IMR-90 (cell line): ENCODE data around the gene KRTAP20-3. TPM values are rescaled to one million over a fixed set of nuclear protein-coding genes. Genes with fewer than 3 reads are reported as not detected.

Source experiments
- ATAC-seq: fragments of 200-7000 bp; cut with Tn5 transposase; 2 replicates; pipeline ENCODE4 v1.9.1; 2020; ENCODE audit warnings: low read depth, mild to moderate bottlenecking, moderate library complexity
- BruUV-seq: library from RNA; stranded (reverse); fragments of 400-500 nt; replicated peaks from 2 replicates; lab custom pipeline; 2021; lab: Mats Ljungman, UMichigan
- CTCF ChIA-PET: fragments of 300-600 bp; formaldehyde crosslinking; extraction: SDS; loops from one replicate; lab custom pipeline; 2021; ENCODE audit warnings: antibody characterized with exemption; lab: Yijun Ruan, JAX
- POLR2A ChIA-PET: fragments of 300-600 bp; sonication (Branson Sonifier 250); formaldehyde crosslinking; loops from one replicate; lab custom pipeline; 2022; ENCODE audit warnings: antibody characterized with exemption; ENCODE audit not compliant: unreplicated experiment; lab: Charles Lee
- DNase-seq: peaks from one replicate; pipeline ENCODE4 v3.0.0; 2013
- H2AFZ ChIP-seq: replicated peaks from 2 replicates; pipeline ENCODE3; 2013; ENCODE audit warnings: low read length, mild to moderate bottlenecking; ENCODE audit not compliant: poor library complexity
- H2AK5ac ChIP-seq: 2 replicates; pipeline ENCODE4 v1.6.1; 2013; ENCODE audit warnings: low read depth, low read length, inconsistent platforms
- H2AK9ac ChIP-seq: replicated peaks from 2 replicates; pipeline ENCODE3; 2013; ENCODE audit warnings: mild to moderate bottlenecking, low read depth, low read length, moderate library complexity; ENCODE audit not compliant: poor library complexity
- H2BK120ac ChIP-seq: 2 replicates; pipeline ENCODE4 v1.6.1; 2013; ENCODE audit warnings: low read depth, low read length, inconsistent platforms
- H2BK15ac ChIP-seq: 3 replicates; pipeline ENCODE4 v1.6.1; 2013; ENCODE audit warnings: low read depth, low read length, inconsistent platforms
- H2BK20ac ChIP-seq: 2 replicates; pipeline ENCODE4 v1.6.1; 2013; ENCODE audit warnings: low read depth, mild to moderate bottlenecking, inconsistent platforms, low read length, moderate library complexity
- H2BK5ac ChIP-seq: 2 replicates; pipeline ENCODE4 v1.6.1; 2013; ENCODE audit warnings: mild to moderate bottlenecking, low read depth, low read length, inconsistent platforms; ENCODE audit not compliant: poor library complexity, severe bottlenecking
- H3K14ac ChIP-seq: replicated peaks from 2 replicates; pipeline ENCODE4 v1.6.1; 2013; ENCODE audit warnings: low read depth, low read length, inconsistent platforms
- H3K18ac ChIP-seq: 2 replicates; pipeline ENCODE4 v1.6.1; 2013; ENCODE audit warnings: low read depth, low read length, control low read depth
- H3K23ac ChIP-seq: 2 replicates; pipeline ENCODE4 v1.6.1; 2013; ENCODE audit warnings: low read depth, low read length, inconsistent platforms
- H3K27ac ChIP-seq: 2 replicates; pipeline ENCODE4 v1.5.1; 2013; ENCODE audit warnings: mild to moderate bottlenecking, control low read depth, low read length; ENCODE audit not compliant: insufficient read depth
- H3K27me3 ChIP-seq: 2 replicates; pipeline ENCODE4 v1.6.1; 2013; ENCODE audit warnings: low read length; ENCODE audit not compliant: control insufficient read depth, insufficient read depth
- H3K36me3 ChIP-seq: 2 replicates; pipeline ENCODE4 v1.6.1; 2013; ENCODE audit warnings: low read length, mixed read lengths; ENCODE audit not compliant: control insufficient read depth, insufficient read depth
- H3K4ac ChIP-seq: 2 replicates; pipeline ENCODE4 v1.6.1; 2013; ENCODE audit warnings: low read depth, low read length, inconsistent platforms
- H3K4me1 ChIP-seq: 2 replicates; pipeline ENCODE4 v1.6.1; 2013; ENCODE audit warnings: low read length, mixed read lengths; ENCODE audit not compliant: control insufficient read depth, insufficient read depth
- H3K4me2 ChIP-seq: 2 replicates; pipeline ENCODE4 v1.6.1; 2013; ENCODE audit warnings: low read depth, mild to moderate bottlenecking, control low read depth, low read length, moderate library complexity
- H3K4me3 ChIP-seq: 2 replicates; pipeline ENCODE4 v1.5.1; 2013; ENCODE audit warnings: low read depth, mild to moderate bottlenecking, control low read depth, low read length, moderate library complexity; ENCODE audit not compliant: insufficient read depth
- H3K56ac ChIP-seq: 2 replicates; pipeline ENCODE4 v1.6.1; 2013; ENCODE audit warnings: low read length, inconsistent platforms; ENCODE audit not compliant: insufficient read depth; ENCODE audit errors: extremely low read depth
- H3K79me1 ChIP-seq, 2 experiments: 2 replicates each; pipeline ENCODE4 v1.6.1; 2013; ENCODE audit warnings: low read length in 2 of 2, inconsistent platforms in 1 of 2, low read depth in 1 of 2
- H3K9ac ChIP-seq: 2 replicates; pipeline ENCODE4 v1.6.1; 2013; ENCODE audit warnings: low read depth, low read length, control low read depth
- H3K9me1 ChIP-seq: 2 replicates; pipeline ENCODE4 v1.6.1; 2013; ENCODE audit warnings: low read length, inconsistent platforms; ENCODE audit not compliant: insufficient read depth
- H3K9me3 ChIP-seq: 2 replicates; pipeline ENCODE4 v1.6.1; 2013; ENCODE audit warnings: low read length; ENCODE audit not compliant: control insufficient read depth, insufficient read depth
- H4K20me1 ChIP-seq: 2 replicates; pipeline ENCODE4 v1.6.1; 2013; ENCODE audit warnings: low read length, inconsistent platforms; ENCODE audit not compliant: insufficient read depth
- H4K5ac ChIP-seq: 2 replicates; pipeline ENCODE4 v1.6.1; 2013; ENCODE audit warnings: mild to moderate bottlenecking, low read depth, low read length, control low read depth
- H4K8ac ChIP-seq, 2 experiments: 2 replicates each; pipeline ENCODE4 v1.6.1; 2013; ENCODE audit warnings: low read depth in 2 of 2, low read length in 2 of 2, control low read depth in 1 of 2, inconsistent platforms in 1 of 2
- H4K91ac ChIP-seq: 2 replicates; pipeline ENCODE4 v1.6.1; 2013; ENCODE audit warnings: low read depth, low read length, inconsistent platforms; ENCODE audit not compliant: insufficient read depth
- BHLHE40 ChIP-seq: fragments of 150-350 bp; IDR thresholded peaks from 2 replicates; pipeline ENCODE4 v1.6.1; 2016; ENCODE audit warnings: mild to moderate bottlenecking, low read depth, low read length
- CEBPB ChIP-seq: IDR thresholded peaks from 2 replicates; pipeline ENCODE4 v1.6.1; 2012; ENCODE audit warnings: low read depth, low read length, improper control_type of control experiment
- CHD1 ChIP-seq: IDR thresholded peaks from 2 replicates; pipeline ENCODE4 v1.6.1; 2012; ENCODE audit warnings: low read depth, low read length, improper control_type of control experiment
- ELK1 ChIP-seq: fragments of 150-350 bp; IDR thresholded peaks from 2 replicates; pipeline ENCODE4 v1.6.1; 2016; ENCODE audit warnings: low read depth, mild to moderate bottlenecking, low read length, moderate library complexity, borderline replicate concordance
- FOS ChIP-seq: fragments of 150-350 bp; IDR thresholded peaks from 2 replicates; pipeline ENCODE4 v1.6.1; 2016; ENCODE audit warnings: low read depth, low read length
- MAFK ChIP-seq: IDR thresholded peaks from 2 replicates; pipeline ENCODE4 v1.6.1; 2012; ENCODE audit warnings: low read depth, low read length, improper control_type of control experiment
- MAZ ChIP-seq: IDR thresholded peaks from 2 replicates; pipeline ENCODE4 v1.6.1; 2012; ENCODE audit warnings: low read depth, mild to moderate bottlenecking, low read length, improper control_type of control experiment, moderate library complexity, borderline replicate concordance
- MXI1 ChIP-seq: IDR thresholded peaks from 2 replicates; pipeline ENCODE4 v1.6.1; 2012; ENCODE audit warnings: low read depth, mild to moderate bottlenecking, low read length, moderate library complexity, borderline replicate concordance
- NFE2L2 ChIP-seq: fragments of 150-350 bp; IDR thresholded peaks from 2 replicates; pipeline ENCODE4 v1.6.1; 2016; ENCODE audit warnings: low read depth, mild to moderate bottlenecking, low read length
- POLR2A ChIP-seq: IDR thresholded peaks from 2 replicates; pipeline ENCODE4 v1.6.1; 2012; ENCODE audit warnings: mild to moderate bottlenecking, low read depth, low read length
- RAD21 ChIP-seq: IDR thresholded peaks from 2 replicates; pipeline ENCODE4 v1.6.1; 2012; ENCODE audit warnings: low read length, improper control_type of control experiment
- RCOR1 ChIP-seq: IDR thresholded peaks from 2 replicates; pipeline ENCODE4 v1.6.1; 2012; ENCODE audit warnings: mild to moderate bottlenecking, low read length, improper control_type of control experiment; ENCODE audit not compliant: insufficient replicate concordance
- RFX5 ChIP-seq: IDR thresholded peaks from 2 replicates; pipeline ENCODE4 v1.8.0; 2012; ENCODE audit warnings: low read depth, mild to moderate bottlenecking, low read length, moderate library complexity
- SMC3 ChIP-seq: fragments of 150-350 bp; IDR thresholded peaks from 2 replicates; pipeline ENCODE4 v1.6.1; 2016; ENCODE audit warnings: low read depth, mild to moderate bottlenecking, antibody characterized with exemption, low read length, moderate library complexity
- USF2 ChIP-seq: fragments of 150-350 bp; IDR thresholded peaks from 2 replicates; pipeline ENCODE4 v1.6.1; 2017; ENCODE audit warnings: mild to moderate bottlenecking, antibody characterized with exemption, low read length, low read depth
- WGBS, 2 experiments: methylation state at CpG; one replicate each; pipeline versions ENCODE4 v1.1.5 to v1.1.7; 2013; ENCODE audit warnings: missing lambda C conversion rate in 2 of 2; ENCODE audit not compliant: insufficient read length in 1 of 2; ENCODE audit errors: extremely low coverage in 2 of 2; 5-methylcytosine and 5-hydroxymethylcytosine counted together
- dilution Hi-C: fragments of 300-500 bp; cut with HindIII; formaldehyde crosslinking; loops from one replicate; pipeline ENCODE4 v1.14.3; 2018; ENCODE audit warnings: low sequenced_read_pairs; ENCODE audit not compliant: unreplicated experiment
- in situ Hi-C: fragments of 300-500 bp; cut with MboI; formaldehyde crosslinking; loops from 3 replicates; pipeline ENCODE4 v1.14.3; 2019; ENCODE audit warnings: low sequenced_read_pairs, inconsistent platforms, mixed read lengths
- intact Hi-C: fragments of 100-400 bp; cut with micrococcal nuclease; formaldehyde crosslinking; loops from 2 replicates; pipeline ENCODE4 v1.10.0; 2022
- polyA plus RNA-seq, 3 experiments: library from polyadenylated mRNA; depleted of rRNA; stranded (reverse); fragments of >200 nt; gene quantifications; 2 replicates each; pipeline ENCODE4 v1.2.3, GENCODE V29; 2012; ENCODE audit warnings: low replicate concordance in 1 of 3
- total RNA-seq: library from RNA; depleted of rRNA; stranded (reverse); fragments of >200 nt; gene quantifications from 2 replicates; pipeline ENCODE4 v1.2.3, GENCODE V29; 2012
- TF ChIP-seq, protein P1 (sequence below): conservative IDR thresholded peaks from 2 replicates; pipeline ENCODE4 v1.5.1; 2012; ENCODE audit warnings: mild to moderate bottlenecking, low read depth, low read length, improper control_type of control experiment

KRTAP20-3 gene
- total and polyA plus RNA-seq, 2 of the 4 experiments (the other 2 are of a cell fraction), result not detected

DNA sequence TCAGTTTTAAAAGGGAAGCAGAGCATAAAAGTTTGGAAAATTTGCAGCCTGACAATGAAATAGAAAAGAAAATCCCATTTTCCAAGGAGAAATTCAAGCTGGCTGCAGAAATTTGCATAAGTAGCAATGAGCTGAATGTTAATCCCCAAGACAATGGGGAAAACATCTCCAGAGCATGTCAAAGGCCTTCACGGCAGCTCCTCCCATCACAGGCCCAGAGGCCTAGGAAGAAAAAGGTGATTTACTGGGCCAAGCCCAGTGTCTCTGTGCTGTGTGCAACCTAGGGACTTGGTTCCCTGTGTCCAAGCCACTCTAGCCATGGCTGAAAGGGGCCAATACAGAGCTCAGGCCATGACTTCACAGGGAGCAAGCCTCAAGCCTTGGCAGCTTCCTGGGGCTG is 26.1 kb downstream of the KRTAP20-3 start:
- ChIA-PET CTCF (no interaction called here), POLR2A (no interaction called here)
- H3K9me1 ChIP-seq, result no peaks in the 10 kb centered on the region
- no peak overlapping the region for H3K23ac ChIP-seq
- intact Hi-C loops (no loop called here), dilution Hi-C loops (no loop called here), in situ Hi-C loops (no loop called here)
- H4K8ac ChIP-seq, result no peak overlapping the region
- no peak overlapping the region for H3K56ac ChIP-seq
- H3K4me1 ChIP-seq, result no peaks in the 10 kb centered on the region
- H2BK120ac ChIP-seq, result no peak overlapping the region
- H3K4ac ChIP-seq, result no peak overlapping the region
- WGBS, 2 experiments, result 57% methylated on average over 1 of the region's 1 CpG; no CpG with 5 or more reads in 1 of the 2 experiments
- no peak overlapping the region for H2AK5ac ChIP-seq
- no peak overlapping the region for H2AFZ ChIP-seq
- H3K4me3 ChIP-seq, result no peak overlapping the region
- no peak overlapping the region for H3K14ac ChIP-seq
- H3K4me2 ChIP-seq, result no peak overlapping the region
- H3K36me3 ChIP-seq, result no peaks in the 10 kb centered on the region
- no peak overlapping the region for H2AK9ac ChIP-seq
- no peak overlapping the region for H2BK5ac ChIP-seq
- TF ChIP-seq ELK1 (no peak), MAFK (no peak), USF2 (no peak), CEBPB (no peak), FOS (no peak), RCOR1 (no peak), MAZ (no peak), RAD21 (no peak), MXI1 (no peak), CHD1 (no peak), BHLHE40 (no peak), SMC3 (no peak), NFE2L2 (no peak), RFX5 (no peak), POLR2A (no peak)
- TF ChIP-seq, protein P1, sequence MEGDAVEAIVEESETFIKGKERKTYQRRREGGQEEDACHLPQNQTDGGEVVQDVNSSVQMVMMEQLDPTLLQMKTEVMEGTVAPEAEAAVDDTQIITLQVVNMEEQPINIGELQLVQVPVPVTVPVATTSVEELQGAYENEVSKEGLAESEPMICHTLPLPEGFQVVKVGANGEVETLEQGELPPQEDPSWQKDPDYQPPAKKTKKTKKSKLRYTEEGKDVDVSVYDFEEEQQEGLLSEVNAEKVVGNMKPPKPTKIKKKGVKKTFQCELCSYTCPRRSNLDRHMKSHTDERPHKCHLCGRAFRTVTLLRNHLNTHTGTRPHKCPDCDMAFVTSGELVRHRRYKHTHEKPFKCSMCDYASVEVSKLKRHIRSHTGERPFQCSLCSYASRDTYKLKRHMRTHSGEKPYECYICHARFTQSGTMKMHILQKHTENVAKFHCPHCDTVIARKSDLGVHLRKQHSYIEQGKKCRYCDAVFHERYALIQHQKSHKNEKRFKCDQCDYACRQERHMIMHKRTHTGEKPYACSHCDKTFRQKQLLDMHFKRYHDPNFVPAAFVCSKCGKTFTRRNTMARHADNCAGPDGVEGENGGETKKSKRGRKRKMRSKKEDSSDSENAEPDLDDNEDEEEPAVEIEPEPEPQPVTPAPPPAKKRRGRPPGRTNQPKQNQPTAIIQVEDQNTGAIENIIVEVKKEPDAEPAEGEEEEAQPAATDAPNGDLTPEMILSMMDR, result no peak
- no peak overlapping the region for H4K91ac ChIP-seq
- no peak overlapping the region for H2BK15ac ChIP-seq
- H3K9ac ChIP-seq, result no peak overlapping the region
- peaks cover 8% of the 10 kb centered on the region for H3K9me3 ChIP-seq
- DNase-seq, result no peak
- no TSS peak for BruUV-seq
- no peaks in the 10 kb centered on the region for H4K20me1 ChIP-seq
- no peak overlapping the region for H2BK20ac ChIP-seq
- no peaks in the 10 kb centered on the region for H3K27me3 ChIP-seq
- no peak overlapping the region for H3K18ac ChIP-seq
- no peak for ATAC-seq
- H3K79me1 ChIP-seq, result no peaks in the 10 kb centered on the region
- no peak overlapping the region for H4K5ac ChIP-seq
- no peak overlapping the region for H3K27ac ChIP-seq
